Endometrium (tissue), 2 donors: ENCODE measurements around the gene KIFC3.
"Not testable (repeated sequence)": the region's sequence is repeated elsewhere in the genome, so short reads cannot be mapped to it uniquely, and the experiment has no call there.

Experiments
- FAIRE-seq: peaks from 2 replicates; lab custom pipeline; 2012; peaks lifted over from hg19 to GRCh38; lab: Jason Lieb, UNC
- donor health status: control.
- donor health status: control.

KIFC3 gene

DNA sequence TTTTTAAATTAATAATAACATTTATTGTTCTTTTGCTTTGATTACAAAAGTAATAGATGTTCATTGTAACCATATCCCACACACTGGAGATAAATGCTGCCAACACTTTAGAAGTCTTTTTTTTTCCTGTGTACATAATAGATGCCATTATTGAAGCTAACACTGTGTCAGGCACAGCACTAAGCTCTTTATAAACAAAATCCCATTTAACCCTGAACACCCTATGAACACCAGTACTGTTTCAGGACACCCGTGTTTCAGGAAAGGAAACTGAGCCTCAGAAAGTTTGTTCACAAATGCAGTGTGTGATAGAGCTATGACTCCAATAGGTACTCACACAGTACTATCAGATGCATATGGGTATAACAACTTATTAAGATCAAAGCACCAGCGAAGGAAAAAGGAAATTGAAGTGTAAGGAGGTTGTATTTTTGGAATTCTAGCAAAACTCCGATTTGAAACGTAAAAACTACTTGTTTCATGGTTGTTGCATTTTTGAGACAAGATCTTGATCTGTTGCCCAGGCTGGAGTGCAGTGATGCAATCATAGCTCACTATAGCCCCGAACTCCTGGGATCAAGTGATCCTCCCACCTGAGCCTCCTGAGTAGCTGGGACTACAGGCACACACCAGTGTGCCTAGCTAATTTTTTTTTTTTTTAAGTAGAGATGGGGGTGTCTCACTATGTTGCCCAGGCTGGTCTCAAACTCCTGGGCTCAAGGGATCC, 2.0 kb upstream of the KIFC3 start:
- no peak for FAIRE-seq

- no peak for FAIRE-seq
These were observed 1.1 kb upstream of the KIFC3 start for GRCh38 chr16:57803134-57803990.

DNA sequence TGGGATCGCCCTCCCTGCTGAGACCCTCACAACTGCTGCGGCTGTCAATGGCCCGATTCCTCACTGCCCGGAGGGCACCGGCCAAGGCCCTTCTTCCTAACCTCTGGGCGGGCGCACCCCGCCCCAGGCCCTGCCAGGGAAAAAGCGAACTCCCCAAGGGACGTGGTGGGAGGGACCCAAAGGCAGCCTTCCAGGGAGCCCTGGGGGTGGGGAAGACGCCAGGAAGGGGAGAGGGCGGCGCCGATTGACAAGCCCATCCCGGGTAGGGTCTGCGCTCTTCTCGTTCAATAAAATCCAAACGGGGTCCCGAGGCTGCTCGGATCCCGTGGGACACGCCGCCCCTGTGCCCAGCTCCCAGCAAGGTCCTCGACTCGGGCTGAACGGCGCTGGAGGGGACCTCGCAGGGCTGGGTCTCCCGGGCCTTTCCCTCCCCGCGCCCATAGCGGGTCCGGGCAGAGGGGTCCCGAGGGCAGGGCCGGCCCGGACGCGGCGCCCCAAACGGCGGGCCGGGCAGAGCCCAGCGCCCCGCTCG, 416 bp downstream of the KIFC3 start:
- FAIRE-seq = no peak

- no peak for FAIRE-seq
These were observed 1.0 kb downstream of the KIFC3 start for GRCh38 chr16:57801098-57801808.

DNA sequence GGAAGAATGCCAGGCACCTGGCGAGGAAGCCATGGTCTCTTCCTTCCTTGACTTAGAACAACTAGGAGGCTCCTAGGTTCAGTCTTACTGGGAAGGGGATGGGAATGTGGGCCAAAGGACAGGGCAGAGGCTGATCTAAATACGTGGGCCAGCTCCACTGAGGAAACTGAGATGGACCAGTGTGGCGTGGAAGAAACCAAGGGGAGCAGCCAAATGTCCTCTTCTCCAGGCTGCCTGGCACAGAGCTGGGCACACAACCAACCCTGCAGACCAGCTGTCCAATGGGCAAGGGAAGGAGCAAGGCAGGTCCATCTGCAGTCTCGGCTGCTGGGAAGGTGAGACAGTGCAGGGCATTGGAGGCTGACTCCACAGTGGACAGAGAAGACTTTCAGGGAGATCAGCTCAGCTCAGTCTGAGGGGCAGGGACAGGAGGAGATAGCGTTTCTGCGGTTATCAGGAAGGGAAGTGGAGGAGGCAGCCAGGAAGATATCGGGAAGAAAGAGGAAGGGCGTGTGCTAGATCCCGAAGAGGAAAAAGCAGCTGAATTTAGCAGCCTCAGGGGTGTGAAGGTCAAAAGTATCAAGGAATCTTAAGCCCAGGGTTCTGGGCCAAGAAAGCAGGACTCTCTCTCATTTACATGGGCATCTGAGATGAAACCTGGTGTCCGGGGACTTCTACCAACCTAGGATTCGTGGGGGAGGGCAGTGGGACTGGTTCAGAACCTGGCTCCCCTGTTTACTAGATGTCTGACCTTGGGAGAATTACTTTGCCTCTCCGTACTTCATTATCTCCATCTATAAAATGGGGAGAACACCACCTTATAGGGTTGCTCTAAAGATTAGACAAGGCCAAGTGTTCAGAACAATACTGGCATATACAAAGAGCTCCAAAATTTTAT, 1.8 kb downstream of the KIFC3 start:
- FAIRE-seq = no peak

DNA sequence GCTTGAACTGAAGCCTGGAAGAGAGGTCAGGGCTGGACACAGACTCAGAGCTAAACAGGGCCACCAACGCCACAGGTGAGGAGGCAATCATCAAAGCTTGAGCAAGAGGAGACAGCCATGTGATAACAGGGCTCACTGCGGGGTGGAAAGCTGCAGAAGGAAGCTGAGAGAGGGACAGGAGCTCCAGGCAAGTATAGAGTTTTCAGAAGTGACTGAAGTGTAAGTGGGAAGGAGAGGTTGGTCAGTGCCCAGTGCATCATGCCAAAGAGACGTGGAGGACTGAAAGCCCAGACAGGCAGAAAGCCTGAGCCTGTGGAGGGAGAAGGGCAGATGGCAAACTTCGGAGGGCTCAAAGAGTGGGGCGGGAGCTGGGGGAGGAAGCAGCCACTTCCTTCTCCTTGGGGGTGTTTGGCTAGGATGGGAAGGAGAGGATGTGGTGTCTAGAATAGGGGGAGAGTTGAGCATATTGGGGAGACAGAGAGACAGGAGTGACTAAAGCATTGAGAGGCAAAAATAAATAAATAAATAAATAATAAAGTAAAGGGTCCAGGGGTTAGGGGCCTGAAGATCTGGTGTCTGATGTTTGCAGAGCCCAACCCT, 2.6 kb downstream of the KIFC3 start:
- no peak for FAIRE-seq

DNA sequence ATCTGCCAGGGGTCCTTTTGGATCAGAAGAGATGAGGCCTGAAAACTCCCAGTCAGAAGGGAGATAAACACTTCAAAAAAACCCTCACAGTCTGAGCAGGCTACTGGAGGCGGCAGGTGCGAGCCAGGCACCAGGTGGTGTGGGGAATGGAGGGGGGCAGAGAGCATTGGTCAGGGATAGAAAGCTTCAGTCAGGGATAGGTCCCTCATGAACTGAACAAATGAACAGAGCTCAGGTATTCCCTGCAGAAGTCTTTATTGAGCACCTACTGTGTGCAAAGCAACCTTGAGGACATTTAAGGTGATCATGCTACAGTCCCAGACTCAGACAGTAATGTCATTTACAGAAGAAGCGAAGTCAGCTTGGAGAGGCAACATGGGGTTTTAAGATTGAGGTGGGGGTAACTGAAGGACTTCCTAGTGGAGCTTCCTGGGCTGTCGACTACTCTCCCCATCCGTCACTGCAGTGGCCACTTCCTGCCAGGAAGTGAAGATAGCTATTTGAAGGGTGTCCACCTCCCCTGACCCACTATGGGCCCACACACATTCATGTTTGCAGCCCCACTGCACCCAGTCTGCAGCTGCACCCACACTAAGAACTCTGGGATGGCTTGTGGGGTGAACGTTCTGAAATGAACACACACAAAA, 3.2 kb downstream of the KIFC3 start:
- FAIRE-seq = no peak

DNA sequence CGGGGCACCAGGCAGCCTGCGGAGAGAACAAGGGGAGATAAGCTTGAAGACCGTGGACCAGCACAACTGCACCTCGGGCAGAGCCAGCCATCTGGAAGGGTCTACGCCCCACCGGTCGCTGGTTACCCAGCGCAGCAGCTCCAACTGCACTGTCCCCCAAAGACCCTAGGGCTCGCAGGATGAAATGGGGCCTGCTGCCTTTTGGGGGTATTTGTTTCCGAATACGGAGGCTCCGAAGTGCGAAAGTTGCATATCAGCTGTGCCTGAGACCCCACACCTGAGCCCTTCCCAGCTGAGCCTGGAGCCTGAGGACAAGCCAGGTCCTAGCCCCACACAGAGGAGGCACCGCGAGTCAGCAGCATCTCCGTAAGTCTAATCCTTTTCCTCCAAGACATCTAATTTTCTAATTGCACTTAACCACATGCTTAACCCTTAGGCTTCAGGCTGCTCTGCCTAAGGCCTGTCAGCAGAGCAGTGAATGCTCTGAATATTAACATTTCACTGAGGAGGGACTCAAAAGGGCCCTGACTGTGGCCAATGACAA, 4.0 kb downstream of the KIFC3 start:
- no peak for FAIRE-seq

- FAIRE-seq = no peak
These were observed 4.6 kb downstream of the KIFC3 start for GRCh38 chr16:57797526-57798266.

GRCh38 chr16:57797216-57797525, 5.1 kb downstream of the KIFC3 start:
- FAIRE-seq = no peak

DNA sequence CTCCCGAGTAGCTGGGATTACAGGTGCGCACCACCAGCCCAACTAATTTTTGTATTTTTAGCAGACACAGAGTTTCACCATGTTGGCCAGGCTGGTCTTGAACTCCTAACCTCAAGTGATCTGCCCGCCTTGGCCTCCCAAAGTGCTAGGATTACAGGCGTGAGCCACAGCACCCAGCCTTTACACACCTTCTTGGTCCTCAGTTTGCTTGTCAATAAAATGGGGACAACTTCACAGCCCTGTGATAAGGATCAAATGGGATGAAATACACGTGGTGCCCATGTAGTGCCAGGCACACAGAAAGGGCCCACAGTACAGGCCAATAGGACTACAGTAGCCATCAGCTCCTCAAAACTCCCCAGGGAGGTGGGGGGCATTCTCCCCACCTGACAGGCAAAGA, 6.3 kb downstream of the KIFC3 start:
- FAIRE-seq = not testable (repeated sequence)

DNA sequence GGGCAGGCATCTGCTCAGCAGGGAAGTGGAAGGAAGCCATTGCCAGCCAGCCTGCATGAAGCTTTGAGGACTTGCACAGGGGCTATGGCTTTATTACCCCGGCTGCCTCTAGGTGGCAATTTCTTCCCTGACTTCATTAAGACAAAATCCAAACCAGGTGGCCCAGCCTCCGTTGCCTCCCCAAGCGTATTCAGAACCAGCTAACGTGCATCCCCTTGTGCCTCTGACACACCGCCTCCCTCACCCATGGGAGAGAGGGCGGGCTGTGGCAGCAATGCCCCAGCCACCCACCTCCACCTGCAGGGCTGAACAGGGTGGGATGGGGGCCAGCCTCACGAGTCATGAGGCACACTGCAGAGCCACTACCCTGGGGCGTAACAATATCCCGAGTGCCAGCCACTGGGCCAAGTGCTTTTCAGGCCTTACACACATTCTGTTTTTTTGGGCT, 6.8 kb downstream of the KIFC3 start:
- no peak for FAIRE-seq

DNA sequence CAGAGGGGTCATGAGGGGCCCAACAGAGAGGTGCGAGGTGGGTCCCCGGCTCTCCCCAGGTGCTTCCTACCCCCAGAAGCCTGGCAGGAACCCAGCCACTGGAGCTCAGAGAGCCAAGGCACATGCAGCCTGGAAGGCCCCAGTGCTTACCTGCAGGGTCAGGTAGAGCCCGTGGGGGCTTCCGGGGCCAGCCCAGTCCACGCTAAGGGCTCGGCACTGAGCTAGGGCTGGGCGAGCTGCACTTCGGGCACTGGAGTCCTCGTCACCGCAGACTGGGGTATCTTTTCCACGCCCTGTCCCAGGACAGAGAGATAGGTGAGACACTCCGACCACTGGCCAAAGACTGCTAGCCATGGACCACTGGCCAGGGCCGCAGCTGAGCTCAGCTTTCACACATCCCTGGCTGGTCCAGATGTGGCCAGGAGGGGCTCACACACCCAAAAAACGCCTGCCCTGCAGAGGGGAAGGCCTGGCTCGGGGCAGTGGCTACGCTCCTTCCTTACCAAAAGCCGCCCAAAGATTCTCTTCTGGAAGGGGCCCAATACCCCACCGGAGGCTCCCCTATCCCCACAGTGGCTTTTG, 7.4 kb downstream of the KIFC3 start:
- FAIRE-seq = no peak

- no peak for FAIRE-seq
These were observed 10.3 kb downstream of the KIFC3 start for GRCh38 chr16:57791893-57792461.

GRCh38 chr16:57791195-57791892, 10.9 kb downstream of the KIFC3 start:
- no peak for FAIRE-seq

- no peak for FAIRE-seq
These were observed 13.3 kb downstream of the KIFC3 start for GRCh38 chr16:57788951-57789350.

- FAIRE-seq = no peak
These were observed 13.9 kb downstream of the KIFC3 start for GRCh38 chr16:57788252-57788841.

- no peak for FAIRE-seq
These were observed 14.8 kb downstream of the KIFC3 start for GRCh38 chr16:57787519-57787905.
